ENCODE measurements around the gene SCRN1.
A peak's percentile ranks its signal among the peaks of the same experiment; 100 is the strongest.

SCRN1 gene

GRCh38 chr7:29935111-29935510 is 54.5 kb downstream of the SCRN1 start:
- DNase-seq (ENCODE audit: insufficient read length, low spot score) = no peak
- no peak for FAIRE-seq

- DNase-seq (ENCODE audit: insufficient read length, low spot score) (no peak), FAIRE-seq (no peak)
These were observed 60.4 kb downstream of the SCRN1 start for GRCh38 chr7:29929018-29929807.

- FAIRE-seq (no peak), DNase-seq (ENCODE audit: insufficient read length, low spot score) (no peak)
These were observed 62.9 kb downstream of the SCRN1 start for GRCh38 chr7:29926741-29927140.

- FAIRE-seq (no peak), DNase-seq (ENCODE audit: insufficient read length, low spot score) (no peak)
These were observed 63.4 kb downstream of the SCRN1 start for GRCh38 chr7:29926216-29926615.

- DNase-seq (ENCODE audit: insufficient read length, low spot score) (no peak), FAIRE-seq (no peak)
These were observed 64.9 kb downstream of the SCRN1 start for GRCh38 chr7:29924684-29925083.

GRCh38 chr7:29924006-29924405 is 65.6 kb downstream of the SCRN1 start:
- DNase-seq (ENCODE audit: insufficient read length, low spot score) (no peak), FAIRE-seq (no peak)

GRCh38 chr7:29922921-29923700 is 66.5 kb downstream of the SCRN1 start:
- no peak for DNase-seq (ENCODE audit: insufficient read length, low spot score)
- no peak for FAIRE-seq

- peak; percentile 67 for DNase-seq (ENCODE audit: insufficient read length, low spot score)
- peak; percentile 52 for FAIRE-seq
These were observed 68.1 kb downstream of the SCRN1 start for GRCh38 chr7:29921404-29922010.

- FAIRE-seq (no peak), DNase-seq (ENCODE audit: insufficient read length, low spot score) (no peak)
These were observed 69.1 kb downstream of the SCRN1 start for GRCh38 chr7:29920491-29920890.

GRCh38 chr7:29919790-29920189 is 69.8 kb downstream of the SCRN1 start:
- FAIRE-seq (no peak), DNase-seq (ENCODE audit: insufficient read length, low spot score) (no peak)

- DNase-seq (ENCODE audit: insufficient read length, low spot score) = no peak
- FAIRE-seq = no peak
These were observed 70.8 kb downstream of the SCRN1 start for GRCh38 chr7:29918850-29919249.

GRCh38 chr7:29917641-29918040 is 72.0 kb downstream of the SCRN1 start:
- DNase-seq (ENCODE audit: insufficient read length, low spot score) (no peak), FAIRE-seq (no peak)

- DNase-seq (ENCODE audit: insufficient read length, low spot score) (no peak), FAIRE-seq (no peak)
These were observed 74.0 kb downstream of the SCRN1 start for GRCh38 chr7:29915481-29916215.

- DNase-seq (ENCODE audit: insufficient read length, low spot score) (no peak), FAIRE-seq (no peak)
These were observed 75.4 kb downstream of the SCRN1 start for GRCh38 chr7:29914180-29914579.

- FAIRE-seq = no peak
These were observed 83.2 kb downstream of the SCRN1 start for GRCh38 chr7:29906200-29907022.

GRCh38 chr7:29900745-29901144 is 88.9 kb downstream of the SCRN1 start:
- no peak for DNase-seq (ENCODE audit: insufficient read length, low spot score)

More at GRCh38 chr7:29906200-29907022, 83.2 kb downstream of the SCRN1 start:
- no peak for DNase-seq (ENCODE audit: insufficient read length, low spot score)

GRCh38 chr7:29898301-29898700 is 91.3 kb downstream of the SCRN1 start:
- FAIRE-seq (no peak), DNase-seq (ENCODE audit: insufficient read length, low spot score) (no peak)

More at GRCh38 chr7:29900745-29901144, 88.9 kb downstream of the SCRN1 start:
- no peak for FAIRE-seq

GRCh38 chr7:29896685-29897411 is 92.8 kb downstream of the SCRN1 start:
- DNase-seq (ENCODE audit: insufficient read length, low spot score) = no peak
- no peak for FAIRE-seq

- FAIRE-seq = no peak
- no peak for DNase-seq (ENCODE audit: insufficient read length, low spot score)
These were observed 94.0 kb downstream of the SCRN1 start for GRCh38 chr7:29895559-29895958.

All from HTR-8/SVneo (cell line).